OCI-LY3 (cell line): ENCODE results near the gene GALNT11.
"Not testable (repeated sequence)": the region's sequence is repeated elsewhere in the genome, so short reads cannot be mapped to it uniquely, and the experiment has no call there.

Source experiments
- H2AFZ ChIP-seq: fragments of 200-600, 300-600 bp; shearing (Covaris generic); 2 replicates; pipeline ENCODE4 v1.6.0; 2014; ENCODE audit warnings: antibody characterized with exemption, low read depth, low read length
- H3K27ac ChIP-seq: fragments of 200-600, 300-600 bp; sonication (generic); 2 replicates; pipeline ENCODE4 v1.5.1; 2014; ENCODE audit warnings: mild to moderate bottlenecking, low read length, moderate library complexity, mixed read lengths
- H3K27me3 ChIP-seq: fragments of 200-600, 300-600 bp; sonication (generic); 2 replicates; pipeline ENCODE4 v1.6.1; 2014; ENCODE audit warnings: low read depth, low read length, mixed read lengths
- H3K36me3 ChIP-seq: fragments of 200-600, 300-600 bp; sonication (generic); replicated peaks from 2 replicates; pipeline ENCODE3; 2014; ENCODE audit warnings: low read depth, low read length, mixed read lengths
- H3K4me1 ChIP-seq: fragments of 300-600, 200-600 bp; sonication (generic); 2 replicates; pipeline ENCODE4 v1.6.1; 2014; ENCODE audit warnings: low read length, mixed read lengths
- H3K4me2 ChIP-seq: fragments of 200-600, 300-600 bp; sonication (generic); 2 replicates; pipeline ENCODE4 v1.6.1; 2014; ENCODE audit warnings: low read length, mixed read lengths
- H3K4me3 ChIP-seq: fragments of 300-600, 200-600 bp; sonication (generic); 2 replicates; pipeline ENCODE4 v1.5.1; 2014; ENCODE audit warnings: antibody characterized with exemption, mild to moderate bottlenecking, low read length, moderate library complexity
- H3K79me2 ChIP-seq: fragments of 300-600, 200-600 bp; shearing (Covaris generic); 2 replicates; pipeline ENCODE4 v1.6.1; 2014; ENCODE audit warnings: mild to moderate bottlenecking, low read length, mixed read lengths
- H3K9ac ChIP-seq: fragments of 300-600, 200-600 bp; shearing (Covaris generic); 2 replicates; pipeline ENCODE4 v1.6.0; 2014; ENCODE audit warnings: mild to moderate bottlenecking, low read length, moderate library complexity
- H3K9me3 ChIP-seq: fragments of 200-600, 300-600 bp; shearing (Covaris generic); 2 replicates; pipeline ENCODE4 v1.6.1; 2014; ENCODE audit warnings: low read length, mixed read lengths; ENCODE audit not compliant: insufficient read depth
- H4K20me1 ChIP-seq: fragments of 200-600, 300-600 bp; sonication (generic); 2 replicates; pipeline ENCODE4 v1.6.1; 2016; ENCODE audit warnings: low read length, mixed read lengths; ENCODE audit not compliant: insufficient read depth
- EZH2phosphoT487 ChIP-seq: fragments of 200-600 bp; shearing (Covaris generic); IDR thresholded peaks from 2 replicates; pipeline ENCODE4 v1.6.1; 2018; ENCODE audit warnings: antibody characterized with exemption, mixed run types, low read depth
- TF ChIP-seq, protein P1 (sequence below): fragments of 200-600, 300-600 bp; sonication (generic); IDR thresholded peaks from 2 replicates; pipeline ENCODE4 v1.5.1; 2014; ENCODE audit warnings: antibody characterized with exemption, low read length, low read depth

The GALNT11 gene

DNA sequence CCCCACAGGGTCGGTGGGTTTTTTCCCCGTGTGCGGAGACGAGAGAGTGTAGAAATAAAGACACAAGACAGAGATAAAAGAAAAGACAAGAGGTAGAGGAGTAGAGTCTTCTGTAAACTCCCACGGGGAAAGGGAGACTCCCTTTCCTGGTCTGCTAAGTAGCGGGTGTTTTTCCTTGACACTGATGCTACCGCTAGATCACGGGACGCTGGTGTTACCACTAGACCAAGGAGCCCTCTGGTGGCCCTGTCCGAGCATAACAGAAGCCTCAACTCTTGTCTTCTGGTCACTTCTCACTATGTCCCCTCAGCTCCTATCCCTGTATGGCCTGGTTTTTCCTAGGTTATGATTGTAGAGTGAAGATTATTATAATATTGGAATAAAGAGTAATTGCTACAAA, 4.6 kb downstream of the GALNT11 start:
- H4K20me1 ChIP-seq, H3K4me2 ChIP-seq, H2AFZ ChIP-seq, H3K79me2 ChIP-seq, H3K27ac ChIP-seq, H3K9ac ChIP-seq, H3K4me3 ChIP-seq, H3K27me3 ChIP-seq, H3K4me1 ChIP-seq, H3K9me3 ChIP-seq, H3K36me3 ChIP-seq: not testable (repeated sequence)
- TF ChIP-seq, protein P1, sequence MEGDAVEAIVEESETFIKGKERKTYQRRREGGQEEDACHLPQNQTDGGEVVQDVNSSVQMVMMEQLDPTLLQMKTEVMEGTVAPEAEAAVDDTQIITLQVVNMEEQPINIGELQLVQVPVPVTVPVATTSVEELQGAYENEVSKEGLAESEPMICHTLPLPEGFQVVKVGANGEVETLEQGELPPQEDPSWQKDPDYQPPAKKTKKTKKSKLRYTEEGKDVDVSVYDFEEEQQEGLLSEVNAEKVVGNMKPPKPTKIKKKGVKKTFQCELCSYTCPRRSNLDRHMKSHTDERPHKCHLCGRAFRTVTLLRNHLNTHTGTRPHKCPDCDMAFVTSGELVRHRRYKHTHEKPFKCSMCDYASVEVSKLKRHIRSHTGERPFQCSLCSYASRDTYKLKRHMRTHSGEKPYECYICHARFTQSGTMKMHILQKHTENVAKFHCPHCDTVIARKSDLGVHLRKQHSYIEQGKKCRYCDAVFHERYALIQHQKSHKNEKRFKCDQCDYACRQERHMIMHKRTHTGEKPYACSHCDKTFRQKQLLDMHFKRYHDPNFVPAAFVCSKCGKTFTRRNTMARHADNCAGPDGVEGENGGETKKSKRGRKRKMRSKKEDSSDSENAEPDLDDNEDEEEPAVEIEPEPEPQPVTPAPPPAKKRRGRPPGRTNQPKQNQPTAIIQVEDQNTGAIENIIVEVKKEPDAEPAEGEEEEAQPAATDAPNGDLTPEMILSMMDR, result peak; percentile 55

DNA sequence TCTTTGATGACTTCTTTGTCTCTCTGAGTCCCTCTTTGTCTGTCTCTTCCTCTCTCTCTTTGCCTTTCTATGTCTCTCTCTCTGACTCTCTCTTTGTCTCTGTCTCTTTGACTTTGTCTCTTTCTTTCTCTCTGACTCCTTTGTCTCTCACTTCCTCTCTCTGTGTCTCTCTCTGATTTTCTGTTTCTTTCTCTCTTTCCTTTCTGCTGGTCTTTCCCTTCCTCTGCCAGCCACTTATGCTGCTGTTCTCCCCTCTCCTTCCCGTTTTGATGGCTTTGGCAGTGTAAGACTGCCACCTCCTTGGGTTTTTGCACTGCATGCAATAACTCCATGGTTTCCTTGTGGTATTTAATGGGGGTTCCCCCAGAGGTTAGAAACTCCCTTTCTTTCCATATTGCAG, 5.2 kb downstream of the GALNT11 start:
- H2AFZ ChIP-seq, H3K27me3 ChIP-seq, H3K79me2 ChIP-seq, H3K36me3 ChIP-seq, H3K4me1 ChIP-seq, H4K20me1 ChIP-seq, H3K9ac ChIP-seq, H3K4me3 ChIP-seq, H3K27ac ChIP-seq, H3K9me3 ChIP-seq: not testable (repeated sequence)
- H3K4me2 ChIP-seq, result peak overlapping the region; percentile 32

DNA sequence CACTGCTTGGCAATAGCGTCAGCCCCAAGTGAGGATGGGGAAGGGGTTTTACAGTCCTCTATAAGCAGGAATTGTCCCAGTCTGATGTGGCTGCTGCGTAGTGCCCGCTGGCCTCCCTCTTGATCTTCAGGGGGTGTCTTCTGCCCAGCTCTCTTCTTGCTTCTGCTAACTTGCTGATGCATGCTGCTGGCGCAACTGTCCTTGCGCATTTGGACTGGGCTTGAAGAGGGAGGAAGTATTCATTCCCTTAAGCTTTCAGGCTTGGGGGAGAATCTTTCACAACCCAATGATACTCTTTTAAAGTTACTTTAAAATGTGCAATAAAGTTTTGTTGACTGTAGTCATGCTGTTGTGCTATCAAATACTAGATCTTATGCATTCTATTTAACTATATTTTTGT, 10.3 kb downstream of the GALNT11 start:
- Histone ChIP-seq H3K4me1 (peaks cover 3% of the 10 kb centered on the region), H3K36me3 (no peaks in the 10 kb centered on the region), H3K27ac (no peak overlapping the region), H3K79me2 (no peaks in the 10 kb centered on the region), H3K4me3 (no peak overlapping the region), H3K27me3 (no peaks in the 10 kb centered on the region), H2AFZ (no peak overlapping the region), H4K20me1 (no peaks in the 10 kb centered on the region), H3K4me2 (no peak overlapping the region), H3K9ac (no peak overlapping the region), H3K9me3 (no peaks in the 10 kb centered on the region)
- TF ChIP-seq, protein P1, result no peak
- no peak for TF ChIP-seq EZH2phosphoT487

DNA sequence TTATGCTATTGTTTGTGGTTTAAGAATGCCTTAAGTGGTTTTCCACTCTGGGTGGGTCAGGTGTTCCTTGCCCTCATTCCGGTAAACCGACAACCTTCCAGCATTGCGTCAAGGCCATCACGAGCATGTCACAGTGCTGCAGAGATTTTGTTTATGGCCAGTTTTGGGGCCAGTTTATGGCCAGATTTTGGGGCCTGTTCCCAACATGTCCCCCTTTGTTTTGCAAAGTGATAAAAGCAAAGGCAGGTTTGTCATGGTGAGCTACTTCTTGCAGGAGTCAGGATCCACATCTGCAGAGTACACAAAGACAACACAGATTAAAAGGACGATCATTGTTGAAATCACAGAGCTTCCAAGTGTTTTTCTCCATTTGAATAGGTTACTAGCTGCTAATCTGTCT, 12.9 kb downstream of the GALNT11 start:
- H3K4me3 ChIP-seq, H3K36me3 ChIP-seq, H3K9ac ChIP-seq, H4K20me1 ChIP-seq, H2AFZ ChIP-seq, H3K9me3 ChIP-seq, H3K4me1 ChIP-seq, H3K27me3 ChIP-seq, H3K79me2 ChIP-seq, H3K4me2 ChIP-seq, H3K27ac ChIP-seq: not testable (repeated sequence)

DNA sequence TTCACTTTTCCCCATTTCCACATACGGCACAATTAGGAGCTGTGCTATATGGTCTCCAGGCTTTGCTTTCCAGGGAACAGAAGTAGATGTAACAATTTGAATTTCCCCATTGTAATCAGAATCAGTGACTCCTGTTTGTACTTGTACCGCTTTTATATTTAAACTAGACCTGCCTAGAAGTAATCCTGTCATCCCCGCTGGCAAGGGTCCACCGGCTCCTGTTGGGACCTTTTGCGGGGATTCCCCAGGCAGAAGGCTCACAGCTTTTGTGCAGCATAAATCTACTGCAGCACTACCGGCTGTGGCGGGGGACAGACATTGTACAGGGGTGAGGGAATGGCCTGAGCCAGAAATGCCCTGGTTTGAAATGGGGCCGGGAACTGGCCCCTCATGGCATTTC, 17.6 kb downstream of the GALNT11 start:
- not testable (repeated sequence) for H3K79me2 ChIP-seq, H3K4me2 ChIP-seq, H2AFZ ChIP-seq, H3K27ac ChIP-seq, H3K9me3 ChIP-seq, H3K9ac ChIP-seq, H3K36me3 ChIP-seq, H3K4me3 ChIP-seq, H4K20me1 ChIP-seq, H3K27me3 ChIP-seq, H3K4me1 ChIP-seq

DNA sequence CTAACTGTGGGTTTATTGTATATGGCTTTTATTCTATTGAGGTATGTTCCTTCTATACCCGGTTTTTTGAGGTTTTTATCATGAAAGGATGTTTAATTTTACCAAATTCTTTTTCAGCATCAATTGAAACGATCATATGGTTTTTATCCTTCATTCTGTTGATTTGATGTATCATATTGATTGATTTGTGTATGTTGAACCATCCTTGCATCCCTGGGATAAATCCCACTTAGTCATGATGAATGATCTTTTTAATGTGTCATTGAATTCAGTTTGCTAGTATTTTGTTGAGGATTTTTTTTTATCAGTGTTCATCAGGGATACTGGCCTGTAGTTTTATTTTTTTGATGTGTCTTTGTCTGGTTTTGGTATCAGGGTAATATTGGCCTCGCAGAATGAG, 19.4 kb downstream of the GALNT11 start:
- H3K4me3 ChIP-seq, H3K27ac ChIP-seq, H4K20me1 ChIP-seq, H3K27me3 ChIP-seq, H3K9me3 ChIP-seq, H3K4me2 ChIP-seq, H3K36me3 ChIP-seq, H3K79me2 ChIP-seq, H3K9ac ChIP-seq, H2AFZ ChIP-seq, H3K4me1 ChIP-seq: not testable (repeated sequence)
